ENCODE results near the gene PPP2R3B. TPM values are rescaled to one million over a fixed set of nuclear protein-coding genes. Genes with fewer than 3 reads are reported as not detected.

The PPP2R3B gene
- polyA plus RNA-seq, 1 experiment = 4.8 TPM

- no peak overlapping the region for H3K4me3 ChIP-seq (ENCODE audit: low read depth, low read length)
- CTCF ChIA-PET = no interaction called here
- DNase-seq (ENCODE audit: low read depth, low spot score) = no peak
- POLR2A ChIA-PET = no interaction called here
- peaks cover 29% of the 10 kb centered on the region for H3K9me3 ChIP-seq (ENCODE audit: control insufficient read depth, insufficient read depth, low read length)
- TF ChIP-seq CTCF (IDR thresholded peaks at IDR 0.05; ENCODE audit: low read depth, low read length) = no peak
- no peak overlapping the region for H3K27ac ChIP-seq (ENCODE audit: low read depth, low read length)
- H3K27me3 ChIP-seq (ENCODE audit: control insufficient read depth, insufficient read depth, low read length) = no peaks in the 10 kb centered on the region
Observed at GRCh38 chrX:298993-299392, 87.7 kb downstream of the PPP2R3B start.

- Histone ChIP-seq H3K27me3 (ENCODE audit: control insufficient read depth, insufficient read depth, low read length) (no peaks in the 10 kb centered on the region), H3K4me3 (ENCODE audit: low read depth, low read length) (no peak overlapping the region), H3K9me3 (ENCODE audit: control insufficient read depth, insufficient read depth, low read length) (peaks cover 30% of the 10 kb centered on the region), H3K27ac (ENCODE audit: low read depth, low read length) (no peak overlapping the region)
- no peak for DNase-seq (ENCODE audit: low read depth, low spot score)
- CTCF ChIA-PET = no interaction called here
- POLR2A ChIA-PET = no interaction called here
- TF ChIP-seq CTCF (IDR thresholded peaks at IDR 0.05; ENCODE audit: low read depth, low read length) = no peak
Observed at GRCh38 chrX:295136-295535, 91.6 kb downstream of the PPP2R3B start.

- Histone ChIP-seq H3K9me3 (ENCODE audit: control insufficient read depth, insufficient read depth, low read length) (peaks cover 27% of the 10 kb centered on the region), H3K27ac (ENCODE audit: low read depth, low read length) (no peak overlapping the region), H3K4me3 (ENCODE audit: low read depth, low read length) (no peak overlapping the region), H3K27me3 (ENCODE audit: control insufficient read depth, insufficient read depth, low read length) (no peaks in the 10 kb centered on the region)
- no peak for TF ChIP-seq CTCF (IDR thresholded peaks at IDR 0.05; ENCODE audit: low read depth, low read length)
- ChIA-PET POLR2A (no interaction called here), CTCF (no interaction called here)
- DNase-seq (ENCODE audit: low read depth, low spot score) = no peak
Observed at GRCh38 chrX:292900-293897, 93.5 kb downstream of the PPP2R3B start.

- Histone ChIP-seq H3K9me3 (ENCODE audit: control insufficient read depth, insufficient read depth, low read length) (peaks cover 25% of the 10 kb centered on the region), H3K4me3 (ENCODE audit: low read depth, low read length) (no peak overlapping the region), H3K27me3 (ENCODE audit: control insufficient read depth, insufficient read depth, low read length) (no peaks in the 10 kb centered on the region), H3K27ac (ENCODE audit: low read depth, low read length) (no peak overlapping the region)
- TF ChIP-seq CTCF (IDR thresholded peaks at IDR 0.05; ENCODE audit: low read depth, low read length) = no peak
- ChIA-PET POLR2A (no interaction called here), CTCF (no interaction called here)
- no peak for DNase-seq (ENCODE audit: low read depth, low spot score)
Observed at GRCh38 chrX:291411-291901, 95.3 kb downstream of the PPP2R3B start.

GRCh38 chrX:290476-291166 is 96.1 kb downstream of the PPP2R3B start:
- no peak for DNase-seq (ENCODE audit: low read depth, low spot score)

More at GRCh38 chrX:290476-291166, 96.1 kb downstream of the PPP2R3B start:
- no peak overlapping the region for H3K27ac ChIP-seq (ENCODE audit: low read depth, low read length)
- H3K9me3 ChIP-seq (ENCODE audit: control insufficient read depth, insufficient read depth, low read length) = peaks cover 21% of the 10 kb centered on the region
- POLR2A ChIA-PET = no interaction called here
- H3K4me3 ChIP-seq (ENCODE audit: low read depth, low read length) = no peak overlapping the region
- H3K27me3 ChIP-seq (ENCODE audit: control insufficient read depth, insufficient read depth, low read length) = no peaks in the 10 kb centered on the region
- CTCF ChIA-PET = no interaction called here
- no peak for TF ChIP-seq CTCF (IDR thresholded peaks at IDR 0.05; ENCODE audit: low read depth, low read length)

Measured in AG04450 (cell line).